ENCODE results near the gene CYP46A1.

Gene CYP46A1

DNA sequence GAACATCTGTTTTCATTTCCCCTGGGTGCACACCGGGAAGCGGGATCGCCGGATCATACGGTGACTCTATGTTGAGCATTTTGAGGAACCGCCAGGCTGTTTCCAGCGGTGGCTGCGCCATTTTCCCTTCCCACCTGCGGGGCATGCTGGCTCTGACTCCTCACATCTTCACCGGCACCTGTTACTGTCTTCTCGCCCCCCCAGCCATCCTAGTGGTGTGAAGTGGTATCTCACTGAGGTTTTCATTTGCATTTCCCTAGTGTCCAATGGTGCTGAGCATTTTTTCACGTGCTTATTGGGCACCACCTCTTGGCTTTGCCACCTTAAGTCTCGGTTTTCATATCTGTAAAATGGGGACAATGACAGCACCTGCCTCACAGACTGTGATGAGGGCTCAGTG lies 65.0 kb downstream of the CYP46A1 start:
- Histone ChIP-seq H3K79me2 (ENCODE audit: insufficient read depth, low read depth) (no peaks in the 10 kb centered on the region), H3K27me3 (ENCODE audit: insufficient read depth, low read depth) (peaks cover 3% of the 10 kb centered on the region; the same call in 1 of the 2 replicates), H3K27ac (no peak overlapping the region), H3K4me1 (ENCODE audit: low read depth, poor library complexity, severe bottlenecking) (no peaks in the 10 kb centered on the region), H3K4me2 (no peak overlapping the region), H4K20me1 (ENCODE audit: insufficient read depth) (no peaks in the 10 kb centered on the region), H2AFZ (ENCODE audit: low read depth) (no peak overlapping the region), H3K4me3 (IDR thresholded peaks at IDR 0.05; ENCODE audit: insufficient read depth, low read depth, low read length) (no peak overlapping the region), H3K9ac (no peak overlapping the region), H3K36me3 (ENCODE audit: insufficient read depth) (no peaks in the 10 kb centered on the region)
- TF ChIP-seq, protein P1, sequence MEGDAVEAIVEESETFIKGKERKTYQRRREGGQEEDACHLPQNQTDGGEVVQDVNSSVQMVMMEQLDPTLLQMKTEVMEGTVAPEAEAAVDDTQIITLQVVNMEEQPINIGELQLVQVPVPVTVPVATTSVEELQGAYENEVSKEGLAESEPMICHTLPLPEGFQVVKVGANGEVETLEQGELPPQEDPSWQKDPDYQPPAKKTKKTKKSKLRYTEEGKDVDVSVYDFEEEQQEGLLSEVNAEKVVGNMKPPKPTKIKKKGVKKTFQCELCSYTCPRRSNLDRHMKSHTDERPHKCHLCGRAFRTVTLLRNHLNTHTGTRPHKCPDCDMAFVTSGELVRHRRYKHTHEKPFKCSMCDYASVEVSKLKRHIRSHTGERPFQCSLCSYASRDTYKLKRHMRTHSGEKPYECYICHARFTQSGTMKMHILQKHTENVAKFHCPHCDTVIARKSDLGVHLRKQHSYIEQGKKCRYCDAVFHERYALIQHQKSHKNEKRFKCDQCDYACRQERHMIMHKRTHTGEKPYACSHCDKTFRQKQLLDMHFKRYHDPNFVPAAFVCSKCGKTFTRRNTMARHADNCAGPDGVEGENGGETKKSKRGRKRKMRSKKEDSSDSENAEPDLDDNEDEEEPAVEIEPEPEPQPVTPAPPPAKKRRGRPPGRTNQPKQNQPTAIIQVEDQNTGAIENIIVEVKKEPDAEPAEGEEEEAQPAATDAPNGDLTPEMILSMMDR (conservative IDR thresholded peaks at IDR 0.05; ENCODE audit: low read depth, low read length): peak; percentile 15; the same call in 1 of the 2 replicates

DNA sequence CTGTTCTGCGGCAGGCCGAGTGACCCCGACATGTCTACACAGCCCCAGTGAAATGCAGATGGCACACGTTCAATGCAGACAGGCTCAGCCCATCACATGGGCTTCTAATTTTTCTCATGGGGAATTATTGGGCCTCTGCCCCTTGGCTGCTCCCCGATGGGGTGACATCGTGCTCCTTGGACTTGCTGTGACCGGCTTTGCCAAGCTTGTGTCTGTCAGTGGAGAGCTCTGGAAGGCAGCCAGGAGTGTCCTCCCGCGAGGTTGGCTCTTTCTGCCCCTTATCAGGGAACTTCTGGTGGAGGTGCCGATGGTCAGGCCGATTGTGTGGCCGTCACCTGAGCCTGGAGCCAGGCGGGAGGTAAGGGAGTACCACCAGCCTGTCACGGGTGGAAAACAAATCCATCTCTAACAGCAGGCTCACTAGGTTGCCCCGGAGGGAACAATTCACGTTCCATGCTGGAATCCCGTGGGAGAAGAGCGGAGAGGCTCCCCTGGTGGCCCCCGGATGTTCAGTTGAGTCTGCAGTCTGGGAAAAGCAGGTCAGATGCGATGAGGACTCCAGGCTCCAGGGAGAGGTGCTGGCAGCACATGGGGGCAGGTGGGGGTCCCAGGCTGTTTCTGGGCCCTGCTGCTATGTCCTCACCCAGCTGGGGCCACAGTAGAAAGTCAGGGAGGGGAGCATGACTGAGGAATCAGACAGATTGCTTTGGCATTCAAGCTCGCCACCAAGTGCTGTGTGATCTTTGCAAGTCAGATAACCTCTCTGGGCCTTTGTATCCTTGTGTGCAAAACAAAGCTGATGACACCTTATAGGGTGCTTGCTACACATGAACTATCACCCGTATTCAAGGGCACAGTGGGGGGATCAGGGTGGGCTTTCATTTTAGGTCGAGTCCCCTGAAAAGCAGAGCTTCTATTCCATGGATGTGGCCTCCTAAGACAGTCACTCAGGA lies 65.9 kb downstream of the CYP46A1 start:
- TF ChIP-seq, protein P1 (conservative IDR thresholded peaks at IDR 0.05; ENCODE audit: low read depth, low read length): no peak
- H3K36me3 ChIP-seq (ENCODE audit: insufficient read depth): no peaks in the 10 kb centered on the region
- no peaks in the 10 kb centered on the region for H3K79me2 ChIP-seq (ENCODE audit: insufficient read depth, low read depth)
- H3K9ac ChIP-seq: no peak overlapping the region
- no peaks in the 10 kb centered on the region for H3K4me1 ChIP-seq (ENCODE audit: low read depth, poor library complexity, severe bottlenecking)
- peaks cover 3% of the 10 kb centered on the region; the same call in 1 of the 2 replicates for H3K27me3 ChIP-seq (ENCODE audit: insufficient read depth, low read depth)
- H4K20me1 ChIP-seq (ENCODE audit: insufficient read depth): no peaks in the 10 kb centered on the region
- H3K4me3 ChIP-seq (IDR thresholded peaks at IDR 0.05; ENCODE audit: insufficient read depth, low read depth, low read length): no peak overlapping the region
- no peak overlapping the region for H3K4me2 ChIP-seq
- no peak overlapping the region for H3K27ac ChIP-seq
- no peak overlapping the region for H2AFZ ChIP-seq (ENCODE audit: low read depth)

DNA sequence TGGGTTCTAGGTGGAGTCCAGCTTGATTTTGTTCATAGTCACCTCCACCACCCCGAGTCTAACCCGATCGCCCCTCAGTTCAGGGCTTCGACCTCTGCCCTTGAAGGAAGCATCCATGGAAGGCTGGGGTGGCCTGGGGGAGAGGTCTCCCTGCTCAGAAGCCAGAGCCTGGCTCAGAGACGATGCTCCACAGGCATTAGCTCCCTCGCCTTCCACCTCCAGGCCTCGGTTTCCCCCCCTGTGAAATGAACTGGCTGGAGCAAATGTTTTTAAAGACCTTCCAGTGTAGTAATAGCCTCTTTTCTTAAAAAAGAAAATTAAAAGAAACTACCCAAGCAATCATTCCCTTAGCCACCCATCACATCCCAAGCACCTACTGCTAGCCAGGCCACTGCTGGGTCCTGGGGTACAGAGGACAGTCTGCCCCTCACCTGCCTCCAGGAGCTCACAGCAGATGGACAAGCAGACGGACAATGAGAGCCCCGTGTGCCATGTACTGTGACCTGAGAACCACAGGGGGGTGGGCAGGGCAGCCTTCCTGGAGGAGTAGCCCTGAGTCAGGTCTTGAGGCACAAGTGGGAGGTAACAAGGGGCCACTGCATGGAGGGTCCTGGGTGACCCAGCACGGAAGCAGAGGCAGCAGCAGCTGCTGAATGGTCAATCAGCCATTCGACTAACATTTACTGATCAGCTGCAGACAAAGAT lies 66.8 kb downstream of the CYP46A1 start:
- peaks cover 3% of the 10 kb centered on the region; the same call in 1 of the 2 replicates for H3K27me3 ChIP-seq (ENCODE audit: insufficient read depth, low read depth)
- H4K20me1 ChIP-seq (ENCODE audit: insufficient read depth): no peaks in the 10 kb centered on the region
- H3K4me3 ChIP-seq (IDR thresholded peaks at IDR 0.05; ENCODE audit: insufficient read depth, low read depth, low read length): no peak overlapping the region
- no peak overlapping the region for H3K27ac ChIP-seq
- H3K36me3 ChIP-seq (ENCODE audit: insufficient read depth): no peaks in the 10 kb centered on the region
- no peaks in the 10 kb centered on the region for H3K79me2 ChIP-seq (ENCODE audit: insufficient read depth, low read depth)
- TF ChIP-seq, protein P1 (conservative IDR thresholded peaks at IDR 0.05; ENCODE audit: low read depth, low read length): no peak
- no peak overlapping the region for H2AFZ ChIP-seq (ENCODE audit: low read depth)
- no peak overlapping the region for H3K4me2 ChIP-seq
- no peak overlapping the region for H3K9ac ChIP-seq
- H3K4me1 ChIP-seq (ENCODE audit: low read depth, poor library complexity, severe bottlenecking): no peaks in the 10 kb centered on the region

DNA sequence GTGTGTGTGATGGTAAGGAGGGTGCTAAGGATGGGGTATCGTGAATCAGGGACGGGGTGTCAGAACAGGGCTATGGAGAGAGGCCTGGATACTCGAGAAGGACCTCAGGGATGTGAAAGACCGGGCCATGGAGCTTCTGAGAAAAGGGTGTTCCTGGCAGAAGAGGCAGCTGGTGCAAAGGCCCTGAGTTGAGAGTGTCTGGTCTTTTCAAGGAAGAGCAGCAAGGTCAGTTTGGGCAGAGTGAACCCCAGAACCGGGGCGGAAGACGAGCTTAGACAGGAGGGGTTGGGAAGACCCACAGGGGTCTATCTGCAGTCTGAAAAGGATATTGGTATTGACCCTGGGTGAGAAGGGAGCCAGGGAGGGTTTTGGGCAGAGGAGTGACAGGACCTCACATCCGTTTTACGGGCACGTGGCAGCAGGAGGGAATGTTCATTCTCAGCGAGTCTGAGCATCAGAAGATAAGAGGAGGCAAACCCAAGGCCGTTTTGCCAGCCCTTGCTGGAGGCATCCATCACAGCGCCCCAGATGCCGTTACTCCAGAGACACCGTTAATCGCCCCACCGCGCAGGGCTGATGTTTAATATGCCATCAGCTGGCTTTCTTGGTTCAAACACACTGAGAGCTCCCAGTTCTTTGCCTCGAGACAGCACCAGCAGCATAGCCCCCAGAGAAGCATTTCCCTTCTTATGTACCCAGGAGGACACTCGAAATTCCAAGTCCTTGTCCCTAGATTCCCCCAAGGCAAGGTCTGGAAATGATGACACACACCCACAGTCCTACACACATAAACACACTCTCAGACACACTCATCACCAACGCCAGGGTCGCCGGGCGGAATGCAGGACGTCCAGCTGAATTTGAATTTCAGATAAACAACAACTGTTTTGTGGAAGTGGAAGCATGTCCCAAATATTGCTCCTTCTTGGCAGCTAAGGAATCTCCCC lies 67.7 kb downstream of the CYP46A1 start:
- Histone ChIP-seq H3K79me2 (ENCODE audit: insufficient read depth, low read depth) (no peaks in the 10 kb centered on the region), H3K9ac (no peak overlapping the region), H3K4me2 (no peak overlapping the region), H3K4me3 (IDR thresholded peaks at IDR 0.05; ENCODE audit: insufficient read depth, low read depth, low read length) (no peak overlapping the region), H3K36me3 (ENCODE audit: insufficient read depth) (no peaks in the 10 kb centered on the region), H3K27ac (no peak overlapping the region), H3K4me1 (ENCODE audit: low read depth, poor library complexity, severe bottlenecking) (no peaks in the 10 kb centered on the region), H4K20me1 (ENCODE audit: insufficient read depth) (no peaks in the 10 kb centered on the region), H2AFZ (ENCODE audit: low read depth) (no peak overlapping the region), H3K27me3 (ENCODE audit: insufficient read depth, low read depth) (peaks cover 3% of the 10 kb centered on the region; the same call in 1 of the 2 replicates)
- TF ChIP-seq, protein P1 (conservative IDR thresholded peaks at IDR 0.05; ENCODE audit: low read depth, low read length): no peak

Data from KMS-11 (cell line).